ENCODE data around the gene OTUD7B. TPM values are rescaled to one million over a fixed set of nuclear protein-coding genes. Genes with fewer than 3 reads are reported as not detected.

OTUD7B gene
- total RNA-seq, 1 donor from 2014 or later = 4.9 TPM

DNA sequence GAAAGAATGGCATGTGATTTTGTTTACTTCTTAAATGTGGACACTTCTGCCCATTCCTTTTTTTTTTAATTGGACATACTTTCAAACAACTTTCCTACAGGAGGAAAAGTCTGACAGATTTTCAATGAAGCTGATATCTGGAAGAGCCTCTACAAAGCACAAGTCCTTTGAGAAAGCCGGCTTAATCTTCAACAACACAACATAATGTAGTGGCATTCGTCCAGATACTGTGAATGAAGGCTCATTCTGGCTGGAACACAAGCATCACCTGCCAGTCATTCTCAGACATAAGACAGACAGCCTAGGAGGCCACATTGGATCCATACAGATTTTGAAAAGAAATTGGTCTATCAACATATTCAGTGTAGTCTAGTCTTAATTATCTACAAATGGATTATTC is 4.9 kb downstream of the OTUD7B start:
- FAIRE-seq (no peak), DNase-seq (ENCODE audit: low spot score in 2 of 2) (no peak)

DNA sequence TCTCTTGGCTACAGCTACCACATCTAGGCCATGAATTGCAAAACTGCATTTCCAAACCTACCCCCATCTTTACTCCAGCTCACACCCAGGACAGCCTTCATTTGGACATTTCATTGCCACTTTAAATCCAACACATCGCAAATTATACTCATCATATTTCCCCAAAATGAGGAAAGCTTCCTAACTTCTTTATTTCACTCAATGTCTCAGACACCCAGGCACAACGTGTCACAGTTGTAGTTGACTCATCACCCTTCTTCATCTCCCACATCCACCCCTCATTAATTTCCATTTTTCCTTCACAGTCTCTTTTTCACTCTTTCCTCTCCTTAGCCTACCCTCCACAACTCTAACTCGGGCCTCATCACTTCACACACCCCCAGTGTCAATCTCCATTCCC is 6.7 kb downstream of the OTUD7B start:
- DNase-seq (ENCODE audit: low spot score in 2 of 2) (no peak), FAIRE-seq (no peak)

DNA sequence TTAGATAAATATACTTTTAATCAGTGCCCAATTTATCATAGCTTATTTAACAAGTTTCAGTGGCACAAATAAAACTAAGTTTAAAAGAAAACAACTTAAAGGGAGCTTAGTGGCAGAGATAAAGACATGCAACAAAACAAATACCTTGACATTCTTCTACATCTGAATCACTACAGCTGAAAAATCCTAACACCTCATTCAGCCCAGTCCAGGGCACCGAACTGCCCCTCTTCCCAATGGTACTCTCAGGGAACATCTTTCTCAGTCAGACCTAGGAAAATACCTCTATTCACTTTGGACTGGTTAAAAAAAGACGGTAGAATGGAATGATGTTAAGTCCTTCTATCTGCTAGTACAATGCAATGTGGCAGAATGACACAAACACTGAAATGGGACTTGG is 8.3 kb downstream of the OTUD7B start:
- no peak for FAIRE-seq

DNA sequence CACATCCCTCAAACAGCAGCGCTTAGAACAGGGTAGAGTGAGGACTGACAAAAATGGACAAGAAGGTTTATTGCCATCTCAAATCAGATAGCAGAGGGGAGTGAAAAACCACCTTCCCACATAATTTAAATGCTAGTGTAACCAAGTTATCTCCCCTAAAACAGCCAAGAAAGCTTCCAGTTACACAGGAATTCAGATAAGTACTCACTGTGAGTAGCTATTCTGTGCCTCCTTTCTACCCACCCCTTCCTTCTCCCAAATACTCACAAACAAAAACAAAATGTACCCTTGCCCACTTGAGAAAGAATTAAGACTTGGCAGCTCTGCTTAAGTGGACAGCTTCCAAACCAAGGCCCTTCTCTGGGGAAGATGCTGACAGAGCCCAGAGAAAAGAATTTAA is 9.1 kb downstream of the OTUD7B start:
- DNase-seq (ENCODE audit: low spot score in 2 of 2) = no peak
- no peak for FAIRE-seq

More for the DNA sequence above, 8.3 kb downstream of the OTUD7B start:
- no peak for DNase-seq (ENCODE audit: low spot score in 2 of 2)

DNA sequence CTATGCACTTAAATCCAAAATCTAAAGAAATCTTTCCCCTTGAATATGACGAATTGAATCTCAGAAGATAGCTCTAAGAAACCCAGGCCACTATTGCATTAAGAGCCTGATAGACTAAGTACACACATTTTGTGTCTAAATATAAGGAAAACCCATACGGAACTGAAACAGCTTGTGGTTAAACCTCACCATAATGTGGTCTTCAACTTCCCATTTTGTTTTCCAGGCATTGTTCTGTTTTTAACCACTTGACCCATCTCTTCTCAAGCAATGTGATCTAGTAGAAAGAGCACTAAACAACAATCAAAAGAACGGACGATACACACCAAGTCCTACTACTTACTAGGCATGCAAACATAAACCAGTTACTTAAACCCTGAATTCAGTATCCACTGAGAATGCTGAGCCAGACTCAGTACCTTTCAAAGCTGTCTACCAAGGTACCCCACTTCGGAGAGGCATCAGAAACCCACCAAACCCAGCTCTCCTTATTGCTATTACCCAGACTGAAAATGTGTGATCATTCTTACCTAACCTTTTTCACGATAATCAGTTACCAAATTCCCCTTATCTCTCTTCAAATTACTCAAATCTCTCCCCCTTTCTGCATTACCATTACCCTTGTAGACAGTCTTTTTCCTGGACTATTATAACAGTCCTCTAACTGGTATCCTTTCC is 12.8 kb downstream of the OTUD7B start:
- DNase-seq (ENCODE audit: low spot score in 2 of 2) (no peak), FAIRE-seq (no peak)

DNA sequence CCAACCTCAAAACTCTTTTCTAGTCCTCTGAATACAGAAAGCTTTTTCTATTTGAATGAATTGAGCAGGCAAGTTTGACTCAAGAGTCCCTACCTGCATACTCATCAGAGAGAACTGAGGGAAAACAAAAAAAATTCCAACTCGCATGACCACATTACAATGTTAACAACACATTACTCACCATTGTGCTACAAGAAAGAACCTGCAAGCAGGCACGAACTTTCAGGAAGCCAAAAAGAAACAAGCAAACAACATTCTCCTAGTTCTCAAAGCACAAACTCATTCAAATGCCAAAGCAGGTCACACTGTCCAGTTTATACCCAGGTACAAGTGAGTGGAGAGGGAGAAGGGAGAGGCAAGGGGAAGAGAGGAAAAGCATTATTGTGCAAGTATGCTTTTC is 14.6 kb downstream of the OTUD7B start:
- FAIRE-seq = no peak
- DNase-seq (ENCODE audit: low spot score in 2 of 2) = no peak

DNA sequence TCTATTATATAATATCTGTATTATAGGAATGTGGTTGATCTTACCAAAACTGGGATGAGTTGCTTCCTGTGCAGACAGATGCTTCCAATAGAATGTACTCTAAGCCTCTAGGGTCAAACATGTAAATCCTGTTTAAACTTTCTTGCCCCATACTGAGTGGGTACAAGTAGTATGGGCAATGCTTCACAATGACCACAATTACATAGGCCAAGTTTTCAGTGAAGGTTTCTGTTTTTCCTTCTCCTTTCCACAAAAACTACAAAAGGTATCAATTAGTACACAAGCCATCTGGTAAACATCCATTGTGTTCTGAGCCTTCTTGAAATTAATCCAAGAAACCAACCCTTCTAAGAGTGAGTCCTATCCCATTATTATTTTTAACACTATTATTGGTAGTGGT is 16.8 kb downstream of the OTUD7B start:
- DNase-seq (ENCODE audit: low spot score in 2 of 2) (no peak), FAIRE-seq (no peak)

DNA sequence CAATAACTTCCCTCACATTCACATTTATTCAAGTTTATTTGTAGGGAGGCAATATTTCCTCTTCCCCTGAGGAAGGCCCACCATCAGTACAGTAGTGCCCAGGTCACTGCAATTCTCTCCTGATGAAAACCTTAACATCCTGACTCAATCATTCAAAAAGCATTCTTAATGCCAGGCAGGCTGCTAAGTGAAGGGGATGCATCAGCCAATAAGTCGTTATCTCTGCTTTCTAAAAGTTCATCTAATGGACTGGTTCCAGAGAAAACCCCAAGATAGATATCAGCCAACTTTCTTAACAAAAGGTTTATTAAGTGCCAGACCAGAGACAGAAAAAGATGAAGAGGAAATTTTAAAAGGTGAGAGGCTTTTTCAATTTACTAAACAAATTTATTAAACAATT is 17.3 kb downstream of the OTUD7B start:
- DNase-seq (ENCODE audit: low spot score in 2 of 2) = no peak
- FAIRE-seq = no peak

DNA sequence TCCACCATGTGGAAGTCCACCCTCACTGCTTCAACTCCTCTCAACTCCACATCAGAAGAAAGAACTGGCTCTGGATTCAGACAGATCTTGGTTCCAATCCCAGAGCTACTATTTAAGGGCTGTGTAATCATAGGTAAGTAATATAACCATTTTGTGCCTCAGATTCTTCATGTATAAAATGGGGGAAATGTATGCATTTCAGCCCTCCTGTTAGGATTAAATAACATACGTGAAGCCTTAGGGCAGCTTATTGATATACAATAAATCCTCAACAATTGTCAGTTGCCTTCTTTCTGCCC is 23.3 kb downstream of the OTUD7B start:
- FAIRE-seq = no peak

DNA sequence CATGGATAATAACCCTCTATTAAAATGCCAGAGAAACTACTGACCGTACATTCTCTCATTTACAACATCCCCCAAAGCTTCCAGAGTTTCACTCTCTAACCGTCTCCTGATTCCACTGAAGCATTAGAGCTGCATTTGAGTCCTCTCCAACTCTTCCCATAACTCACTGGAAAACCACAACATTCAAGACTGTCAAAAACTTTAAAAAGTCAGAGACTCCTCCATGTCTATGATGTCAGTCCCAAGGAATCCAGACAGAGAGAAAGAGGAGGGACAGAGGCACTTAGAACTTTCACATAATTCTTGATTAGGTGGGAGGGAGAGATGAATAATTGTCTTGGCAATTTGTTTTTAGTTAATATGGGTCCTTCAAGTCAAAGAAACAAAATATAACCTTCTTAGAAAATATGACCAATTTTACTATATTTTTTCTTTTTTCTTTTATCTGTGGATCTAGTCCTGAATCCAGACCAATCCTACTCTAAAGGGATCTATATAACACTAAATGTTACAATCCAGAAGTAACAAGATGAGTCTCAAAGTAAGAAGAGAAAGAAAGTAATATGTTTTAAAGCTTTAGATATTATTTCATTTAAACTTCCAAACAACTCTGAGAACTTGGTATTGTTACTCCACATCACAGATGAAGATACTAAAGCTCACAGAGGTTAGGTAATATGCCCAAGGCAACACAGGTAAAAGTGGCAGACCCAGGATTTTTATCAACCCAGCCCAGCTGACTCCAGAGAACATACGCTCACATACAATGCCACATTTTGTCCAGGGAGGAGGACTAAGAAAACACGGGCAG is 23.8 kb downstream of the OTUD7B start:
- FAIRE-seq (no peak), DNase-seq (ENCODE audit: low spot score in 2 of 2) (no peak)

More for the DNA sequence above, 23.3 kb downstream of the OTUD7B start:
- no peak for DNase-seq (ENCODE audit: low spot score in 2 of 2)

DNA sequence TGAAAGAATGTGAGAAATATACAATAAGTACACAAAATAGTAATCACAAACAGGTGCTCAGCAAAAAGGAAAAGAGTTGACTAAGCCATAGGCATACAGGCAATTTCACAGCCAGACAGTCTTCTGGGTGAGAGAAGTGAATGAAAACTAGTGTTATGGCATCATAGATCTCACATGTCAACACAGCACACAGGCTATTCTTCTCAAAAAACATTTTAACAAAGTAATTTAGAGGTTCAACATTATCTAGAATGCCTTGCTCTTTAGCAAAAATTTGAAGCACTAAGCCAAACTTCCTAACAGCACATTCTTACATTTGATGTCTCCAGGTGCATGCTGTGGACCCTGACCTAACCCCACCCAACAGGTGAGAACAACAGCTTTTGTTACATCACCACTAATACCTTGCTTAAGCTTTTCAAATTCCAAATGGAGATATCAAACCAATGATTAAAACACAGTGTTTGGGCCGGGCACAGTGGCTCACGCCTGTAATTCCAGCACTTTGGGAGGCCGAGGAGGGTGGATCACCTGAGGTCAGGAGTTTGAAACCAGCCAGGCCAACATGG is 30.5 kb downstream of the OTUD7B start:
- FAIRE-seq (no peak), DNase-seq (ENCODE audit: low spot score in 2 of 2) (no peak)

DNA sequence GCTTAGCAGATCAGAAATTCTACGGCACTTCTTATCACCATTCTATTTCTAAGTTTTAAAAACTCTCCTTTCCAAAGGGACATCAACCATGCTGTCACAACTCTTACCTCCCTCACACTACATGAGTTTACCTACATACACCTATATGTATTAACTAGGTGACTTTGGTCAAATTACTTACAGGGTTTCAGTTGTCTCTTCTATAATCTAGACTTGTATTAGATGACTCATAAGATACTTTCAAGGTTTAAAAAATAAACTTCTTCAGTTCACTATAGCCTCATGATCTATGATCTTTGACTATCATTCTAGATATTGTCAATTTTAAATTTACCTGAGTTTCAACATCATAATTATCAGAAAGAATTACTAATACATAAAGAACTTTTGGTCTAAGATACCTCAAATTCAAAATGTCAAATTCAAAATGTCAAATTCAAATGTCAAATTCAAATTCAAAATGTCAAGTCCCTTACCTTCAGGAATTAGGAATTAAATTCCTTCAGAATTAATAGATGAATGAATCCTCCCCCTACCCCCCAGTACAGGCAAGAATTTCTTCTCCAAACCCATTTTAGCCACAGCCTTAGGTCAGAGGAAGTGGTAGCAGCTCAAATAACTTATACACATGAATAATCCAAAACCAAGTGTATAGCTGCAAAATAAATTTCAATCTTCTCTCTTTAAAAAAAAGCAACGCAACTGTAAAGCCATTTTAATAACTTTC is 31.1 kb downstream of the OTUD7B start:
- DNase-seq (ENCODE audit: low spot score in 2 of 2) (no peak), FAIRE-seq (no peak)

DNA sequence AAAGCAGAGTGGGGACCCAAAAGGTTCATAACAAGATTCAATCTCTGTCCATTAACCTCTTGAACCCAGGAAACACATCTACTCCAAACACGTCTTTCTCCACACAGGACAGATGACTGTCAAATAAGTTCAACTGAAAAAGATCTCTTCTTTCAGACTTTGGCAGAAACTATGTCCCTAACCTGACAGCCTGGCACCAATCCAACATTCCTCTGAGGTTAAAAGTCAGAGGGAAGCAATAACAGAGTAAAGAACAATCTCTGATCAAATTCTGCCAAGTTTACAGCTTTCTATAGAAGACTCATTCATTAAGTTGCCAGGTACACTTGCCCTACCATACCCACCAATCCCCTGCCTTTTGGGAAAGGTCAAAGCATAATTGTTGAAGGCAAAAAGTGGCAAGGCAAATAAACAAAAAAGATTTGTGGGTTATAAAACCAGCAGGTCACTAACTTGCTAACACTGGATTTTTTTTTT is 31.9 kb downstream of the OTUD7B start:
- FAIRE-seq = no peak
- DNase-seq (ENCODE audit: low spot score in 2 of 2) = no peak

DNA sequence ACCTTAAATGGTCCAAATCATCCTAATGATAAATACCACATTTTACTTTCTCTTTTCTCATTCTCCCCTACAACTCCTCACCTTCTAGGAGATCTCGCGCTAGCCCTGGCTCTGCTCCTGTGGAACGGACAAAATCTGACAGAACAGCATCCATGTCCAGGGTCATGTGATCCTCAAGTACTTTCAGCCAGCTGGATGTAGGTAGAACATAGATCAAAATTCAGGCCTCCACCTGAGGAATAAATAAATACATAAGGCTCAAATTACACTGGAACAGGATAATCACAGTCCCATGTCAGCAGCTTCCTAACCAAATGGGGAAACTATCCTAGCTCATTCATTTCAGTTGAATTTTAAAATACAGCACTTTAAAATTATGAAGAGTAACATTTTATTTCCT is 33.2 kb downstream of the OTUD7B start:
- no peak for FAIRE-seq
- no peak for DNase-seq (ENCODE audit: low spot score in 2 of 2)

DNA sequence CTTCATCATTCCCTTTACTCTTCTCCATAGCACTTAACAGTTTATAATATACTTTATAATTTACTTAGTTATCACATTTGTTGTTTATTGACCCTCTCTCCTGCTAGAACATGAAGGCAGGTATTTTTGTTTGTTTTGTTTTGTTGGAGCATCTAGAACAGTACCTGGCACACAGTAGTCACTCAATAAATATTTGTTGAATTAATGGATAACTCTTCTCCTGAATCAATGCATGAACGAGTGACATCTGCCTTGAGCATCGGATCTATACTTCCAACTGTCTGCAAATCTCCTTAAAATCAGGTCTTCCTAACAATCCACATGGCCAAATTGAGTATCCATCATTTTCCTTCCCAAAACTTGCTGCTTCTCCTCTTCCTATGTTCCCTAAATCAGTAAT is 38.0 kb downstream of the OTUD7B start:
- DNase-seq (ENCODE audit: low spot score in 2 of 2) = no peak
- FAIRE-seq = no peak

DNA sequence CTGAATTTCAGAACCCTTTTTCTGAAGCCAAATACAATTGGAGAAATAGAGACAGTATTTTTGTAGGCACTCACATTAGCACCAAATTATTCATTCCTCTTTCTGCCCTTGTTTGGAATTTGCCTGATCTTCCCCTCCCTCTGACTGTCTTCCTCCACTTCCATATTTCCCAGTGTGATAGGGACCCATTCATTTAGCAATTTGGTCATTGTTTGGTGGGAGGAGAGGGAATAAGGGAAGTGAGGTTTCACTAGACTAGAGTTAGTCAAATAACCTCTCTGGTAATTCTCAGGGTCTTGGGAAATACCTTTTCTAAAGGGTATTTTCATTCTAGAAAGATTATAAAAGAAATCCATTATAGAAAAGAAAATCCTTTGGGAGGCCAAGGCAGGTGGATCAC is 42.9 kb downstream of the OTUD7B start:
- DNase-seq (ENCODE audit: low spot score in 2 of 2) = no peak
- no peak for FAIRE-seq

DNA sequence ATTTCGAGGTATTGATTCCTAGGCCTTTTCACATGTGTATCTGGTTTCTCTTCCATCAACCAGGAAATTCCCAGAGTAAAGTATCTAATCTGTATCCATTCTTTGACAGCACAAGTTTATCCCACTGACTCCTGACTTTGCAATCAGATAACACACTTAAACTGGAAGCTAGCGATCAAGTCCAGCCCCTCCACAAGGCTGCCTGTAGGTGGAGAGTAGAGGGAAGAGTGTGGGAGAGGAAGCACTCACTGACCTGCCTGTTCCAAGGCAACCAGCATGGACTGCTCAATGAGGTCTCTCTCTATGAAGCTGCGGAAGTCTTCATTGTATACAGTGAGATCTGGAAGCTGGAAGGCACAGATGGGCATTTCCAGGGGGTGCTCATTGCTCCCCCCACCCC is 43.5 kb downstream of the OTUD7B start:
- DNase-seq (ENCODE audit: low spot score in 2 of 2) = no peak
- no peak for FAIRE-seq

DNA sequence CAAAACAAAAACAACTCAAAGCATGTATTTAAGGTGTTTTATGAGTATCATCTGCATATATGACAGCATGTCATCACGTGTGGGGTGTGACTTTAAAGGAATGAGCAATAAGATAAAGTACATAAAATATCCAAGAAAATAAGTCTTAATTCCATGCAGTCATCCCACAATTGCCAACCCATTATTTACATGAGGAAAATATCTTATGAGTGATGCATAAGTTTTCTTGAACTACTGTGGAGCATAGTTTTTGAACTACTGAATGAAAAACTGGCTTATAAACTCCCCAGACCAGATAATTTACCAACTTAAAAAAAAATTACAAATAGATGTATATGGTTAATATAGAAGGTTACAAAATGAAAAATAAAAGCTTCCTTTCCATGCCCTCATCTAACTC is 44.1 kb downstream of the OTUD7B start:
- DNase-seq (ENCODE audit: low spot score in 2 of 2) (no peak), FAIRE-seq (no peak)

DNA sequence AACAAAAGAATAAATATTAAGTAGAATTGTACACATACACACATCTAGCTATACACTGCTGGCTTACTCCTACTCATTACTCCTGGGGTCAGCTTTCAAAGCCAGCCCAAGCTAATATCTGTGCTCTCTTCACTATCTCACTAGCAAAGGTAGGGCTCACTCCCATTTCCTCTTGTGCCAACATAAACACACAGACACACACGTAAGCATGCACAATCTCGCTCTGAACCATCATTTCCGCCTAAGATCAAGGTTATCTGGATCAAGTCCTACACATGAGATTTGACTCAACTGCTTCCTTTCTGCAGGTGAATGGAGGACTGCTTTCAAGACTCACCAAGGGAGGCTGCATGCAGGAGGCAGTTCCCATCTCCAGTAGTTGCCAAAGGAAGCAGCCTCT is 45.1 kb downstream of the OTUD7B start:
- no peak for DNase-seq (ENCODE audit: low spot score in 2 of 2)
- no peak for FAIRE-seq

DNA sequence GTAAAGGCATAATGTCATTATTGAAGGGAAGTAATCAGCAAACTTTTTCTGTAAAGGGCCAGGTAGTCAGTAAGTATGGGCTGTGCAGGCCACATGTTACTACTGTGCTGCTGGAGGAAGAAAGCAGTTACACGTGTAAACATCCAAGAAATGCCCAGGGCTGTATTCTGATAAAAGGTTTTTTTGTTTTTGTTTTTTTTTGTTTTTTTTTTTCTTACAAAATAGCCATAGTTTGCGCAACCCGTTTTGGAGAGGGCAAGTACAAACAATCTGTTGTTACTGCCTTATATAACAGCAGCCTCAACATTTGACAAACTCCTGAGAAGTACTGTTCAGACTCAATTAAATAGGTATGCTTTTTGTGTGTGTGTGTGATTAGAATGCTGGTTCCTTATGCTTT is 47.2 kb downstream of the OTUD7B start:
- no peak for DNase-seq (ENCODE audit: low spot score in 2 of 2)
- FAIRE-seq = no peak

DNA sequence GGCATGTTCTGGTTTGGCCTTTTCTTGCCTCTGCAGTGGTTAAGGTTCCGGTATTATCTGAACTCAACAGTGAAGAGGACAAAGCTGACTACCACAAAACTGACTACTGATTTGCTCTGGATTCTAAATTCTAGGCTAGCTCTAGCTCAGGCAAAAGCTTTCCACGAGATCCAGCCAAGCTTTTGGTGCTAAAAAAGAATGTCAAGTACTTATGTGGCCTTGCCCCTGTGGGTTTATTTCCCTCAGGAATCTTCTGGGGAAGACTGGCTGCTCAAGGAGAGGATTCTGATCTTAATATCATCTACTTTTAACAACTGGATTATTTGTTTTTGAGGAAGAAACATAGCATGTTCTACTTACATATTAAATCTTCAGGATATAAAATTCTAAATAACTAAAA is 47.8 kb downstream of the OTUD7B start:
- no peak for DNase-seq (ENCODE audit: low spot score in 2 of 2)

More for the DNA sequence above, 47.8 kb downstream of the OTUD7B start:
- no peak for FAIRE-seq
